ENCODE data around the gene PHF3. TPM values are rescaled to one million over a fixed set of nuclear protein-coding genes. Genes with fewer than 3 reads are reported as not detected.

PHF3 gene
- total and polyA plus RNA-seq, 2 experiments from 2014 or later: 37.1 to 77.3 TPM

GRCh38 chr6:63714091-63714490 is 78.5 kb downstream of the PHF3 start:
- no peaks in the 10 kb centered on the region for H3K27me3 Mint-ChIP-seq (ENCODE audit: insufficient read depth, low read depth, poor library complexity)
- Histone ChIP-seq H3K79me2 (replicated peaks; ENCODE audit: insufficient read depth) (no peaks in the 10 kb centered on the region), H3K36me3 (ENCODE audit: insufficient read depth) (peaks cover 35% of the 10 kb centered on the region), H2AFZ (no peak overlapping the region), H3K27ac (ENCODE audit: low read depth) (no peak overlapping the region), H3K4me2 (no peak overlapping the region), H3K27me3 (ENCODE audit: insufficient read depth) (no peaks in the 10 kb centered on the region), H3K9me2 (ENCODE audit: insufficient read depth) (no peaks in the 10 kb centered on the region), H3F3A (replicated peaks; ENCODE audit: low read depth) (no peaks in the 10 kb centered on the region), H3K4me3 (no peak overlapping the region), H3K4me1 (ENCODE audit: insufficient read depth) (no peaks in the 10 kb centered on the region), H4K20me1 (replicated peaks; ENCODE audit: insufficient read depth) (peaks cover 3% of the 10 kb centered on the region; the same call in 1 of the 2 replicates)
- DNase-seq (ENCODE audit: low spot score) (no peak), ATAC-seq (no peak)
- no peaks in the 10 kb centered on the region for H3K9me3 Mint-ChIP-seq
- H3K4me1 Mint-ChIP-seq: no peaks in the 10 kb centered on the region
- H3K27ac Mint-ChIP-seq: no peak overlapping the region
- peaks cover 41% of the 10 kb centered on the region for H3K36me3 Mint-ChIP-seq (ENCODE audit: low read depth)
- TF ChIP-seq ETS1 (IDR thresholded peaks at IDR 0.05): no peak
- no peak for TF ChIP-seq ZNF462 (CRISPR knock-in tag; IDR thresholded peaks at IDR 0.05)
- no peak for TF ChIP-seq CREB1 (CRISPR knock-in tag; IDR thresholded peaks at IDR 0.05; ENCODE audit: low read depth)
- no peak for TF ChIP-seq POLR2AphosphoS5 (IDR thresholded peaks at IDR 0.05; ENCODE audit: low read depth)
- no peak for TF ChIP-seq EZH2 (IDR thresholded peaks at IDR 0.05; ENCODE audit: low read depth, unreplicated experiment)
- no peak for TF ChIP-seq STAT1 (IDR thresholded peaks at IDR 0.05; ENCODE audit: unreplicated experiment)
- no peak for TF ChIP-seq ZNF114 (CRISPR knock-in tag; IDR thresholded peaks at IDR 0.05)
- TF ChIP-seq EZH2phosphoT487 (IDR thresholded peaks at IDR 0.05; ENCODE audit: unreplicated experiment): no peak
- no peak for TF ChIP-seq NANOG (IDR thresholded peaks at IDR 0.05; ENCODE audit: borderline replicate concordance)
- no peak for TF ChIP-seq ZNF331 (CRISPR knock-in tag; IDR thresholded peaks at IDR 0.05; ENCODE audit: low read depth)
- no peak for TF ChIP-seq REST (IDR thresholded peaks at IDR 0.05; ENCODE audit: unreplicated experiment)
- no peak overlapping the region for H3K4me3 Mint-ChIP-seq
